Colonic mucosa (tissue), 4 donors: ENCODE data around the gene CHURC1. TPM values are rescaled to one million over a fixed set of nuclear protein-coding genes. Genes with fewer than 3 reads are reported as not detected.

Experiments used
- DNase-seq: peaks from one replicate; pipeline ENCODE4 v3.0.0-alpha.2; 2020
- H3K27ac ChIP-seq: fragments of 200-600 bp; one replicate; pipeline ENCODE4 v1.8.0; 2021
- H3K27me3 ChIP-seq: fragments of 200-600 bp; one replicate; pipeline ENCODE4 v1.8.0; 2021
- H3K36me3 ChIP-seq: fragments of 200-600 bp; one replicate; pipeline ENCODE4 v1.8.0; 2021
- H3K4me1 ChIP-seq: fragments of 200-600 bp; one replicate; pipeline ENCODE4 v1.8.0; 2021; ENCODE audit warnings: mild to moderate bottlenecking
- H3K4me3 ChIP-seq: fragments of 200-600 bp; one replicate; pipeline ENCODE4 v1.8.0; 2021
- H3K9ac ChIP-seq, 2 donors: one replicate each; pipeline ENCODE4 v1.7.0; 2013; ENCODE audit warnings: control low read depth in 2 of 2, low read depth in 2 of 2, low read length in 2 of 2
- H3K9me3 ChIP-seq: fragments of 200-600 bp; one replicate; pipeline ENCODE4 v1.8.0; 2021
- CTCF ChIP-seq: fragments of 200-600 bp; IDR thresholded peaks from one replicate; pipeline ENCODE4 v1.8.0; 2022; ENCODE audit warnings: antibody characterized with exemption, mild to moderate bottlenecking
- intact Hi-C: fragments of 100-400 bp; cut with DNase I; formaldehyde crosslinking; loops from one replicate; pipeline ENCODE4 v1.14.1; 2022
- total RNA-seq, 2 donors: library from RNA; stranded (reverse); fragmentation: NEBNext Ultra II Directional in 1 of 2; extraction: Animal tissue kit (Norgen Biotek cat#: 25700) in 1 of 2; gene quantifications; one replicate each; pipeline ENCODE4 v1.2.1, GENCODE V29; 2021
- donor health status: healthy.
- donor health status: DM: no; HTN: no; CAD: no.
- donor health status: DM: no; HTN: no; CAD: no.

Gene CHURC1
- total RNA-seq, 2 donors from 2014 or later: 46.5 to 57.7 TPM

GRCh38 chr14:64919215-64919614 is 5.0 kb downstream of the CHURC1 start:
- H3K4me1 ChIP-seq: peaks cover 6% of the 10 kb centered on the region
- intact Hi-C loops: loop anchor here (10.0 kb wide), 1 partner anchor 66 kb away; the partner anchor contains the start of gene FNTB
- DNase-seq: no peak

GRCh38 chr14:64919618-64920017 is 5.4 kb downstream of the CHURC1 start:
- intact Hi-C loops: loop anchor here (10.0 kb wide), 1 partner anchor 65 kb away; the partner anchor contains the start of gene FNTB
- Histone ChIP-seq H3K27me3 (no peaks in the 10 kb centered on the region), H3K36me3 (no peaks in the 10 kb centered on the region), H3K4me1 (peaks cover 6% of the 10 kb centered on the region), H3K9ac (no peak overlapping the region), H3K4me3 (no peak overlapping the region), H3K9me3 (no peaks in the 10 kb centered on the region), H3K27ac (no peak overlapping the region)
- no peak for TF ChIP-seq CTCF
- no peak for DNase-seq

More at GRCh38 chr14:64919215-64919614, 5.0 kb downstream of the CHURC1 start:
- no peaks in the 10 kb centered on the region for H3K36me3 ChIP-seq
- no peaks in the 10 kb centered on the region for H3K27me3 ChIP-seq
- no peak overlapping the region for H3K9ac ChIP-seq
- no peak for TF ChIP-seq CTCF
- H3K4me3 ChIP-seq: no peak overlapping the region
- H3K9me3 ChIP-seq: no peaks in the 10 kb centered on the region
- H3K27ac ChIP-seq: no peak overlapping the region

GRCh38 chr14:64920465-64920864 is 6.2 kb downstream of the CHURC1 start:
- Histone ChIP-seq H3K4me3 (no peak overlapping the region), H3K4me1 (peaks cover 3% of the 10 kb centered on the region), H3K27me3 (no peaks in the 10 kb centered on the region), H3K27ac (no peak overlapping the region), H3K9me3 (no peaks in the 10 kb centered on the region), H3K36me3 (no peaks in the 10 kb centered on the region), H3K9ac (no peak overlapping the region)
- no peak for TF ChIP-seq CTCF
- intact Hi-C loops: no loop called here
- no peak for DNase-seq

- Histone ChIP-seq H3K27me3 (no peaks in the 10 kb centered on the region), H3K27ac (no peak overlapping the region), H3K4me1 (no peaks in the 10 kb centered on the region), H3K9ac (no peak overlapping the region), H3K36me3 (no peaks in the 10 kb centered on the region), H3K4me3 (no peak overlapping the region), H3K9me3 (no peaks in the 10 kb centered on the region)
- no peak for TF ChIP-seq CTCF
- no peak for DNase-seq
- intact Hi-C loops: no loop called here
Observed at GRCh38 chr14:64923015-64923414, 8.8 kb downstream of the CHURC1 start.

GRCh38 chr14:64926398-64926995 is 12.2 kb downstream of the CHURC1 start:
- Histone ChIP-seq H3K36me3 (no peaks in the 10 kb centered on the region), H3K9ac (no peak overlapping the region), H3K4me1 (peaks cover 9% of the 10 kb centered on the region), H3K4me3 (no peak overlapping the region), H3K27me3 (no peaks in the 10 kb centered on the region), H3K9me3 (no peaks in the 10 kb centered on the region), H3K27ac (no peak overlapping the region)
- intact Hi-C loops: no loop called here
- TF ChIP-seq CTCF: no peak
- no peak for DNase-seq
